Ammon's horn (tissue), 1 donor: ENCODE results near the gene TMEM108.
A peak's percentile ranks its signal among the peaks of the same experiment; 100 is the strongest.

Experiments
- DNase-seq: peaks from one replicate; pipeline ENCODE4 v3.0.0-alpha.2; 2016; ENCODE audit warnings: low spot score

The TMEM108 gene

DNA sequence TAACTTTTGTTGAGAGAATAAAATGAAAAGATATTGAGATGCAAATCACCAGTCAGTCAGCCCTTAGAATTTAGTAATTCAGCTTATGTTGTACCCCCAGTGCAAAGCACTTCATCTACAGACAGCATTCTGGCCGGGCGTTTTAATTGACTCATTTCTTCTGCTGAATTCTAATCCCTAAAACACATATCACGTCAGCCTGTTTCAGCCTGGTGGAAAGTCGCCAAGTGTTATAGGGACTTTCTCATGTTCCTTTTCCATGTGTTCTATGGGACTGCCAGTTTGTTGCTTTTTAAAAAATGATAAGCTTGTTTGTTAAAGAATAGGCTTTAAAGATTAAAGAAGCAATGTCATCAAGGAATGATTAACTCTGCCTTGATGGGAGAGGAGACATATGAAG is 192.0 kb downstream of the TMEM108 start:
- no peak for DNase-seq

DNA sequence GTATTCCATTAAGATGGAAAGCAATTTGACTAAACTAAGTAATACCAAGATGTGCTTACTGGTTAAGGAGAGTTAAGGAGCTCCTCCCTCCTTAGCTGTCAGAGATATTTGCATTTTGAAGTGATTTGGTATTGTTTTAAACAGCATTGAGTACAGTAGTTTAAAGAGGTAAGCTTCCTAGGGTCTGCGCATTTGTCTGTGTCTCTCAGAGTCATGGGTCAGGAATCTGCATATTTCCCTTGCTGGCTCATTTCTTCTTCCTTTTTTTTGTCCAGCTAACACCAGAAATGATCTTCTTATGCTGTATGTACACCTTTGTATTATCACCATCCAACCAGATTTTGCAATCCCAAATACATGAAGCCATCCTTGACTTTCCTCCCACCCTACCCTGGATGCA is 198.7 kb downstream of the TMEM108 start:
- no peak for DNase-seq

DNA sequence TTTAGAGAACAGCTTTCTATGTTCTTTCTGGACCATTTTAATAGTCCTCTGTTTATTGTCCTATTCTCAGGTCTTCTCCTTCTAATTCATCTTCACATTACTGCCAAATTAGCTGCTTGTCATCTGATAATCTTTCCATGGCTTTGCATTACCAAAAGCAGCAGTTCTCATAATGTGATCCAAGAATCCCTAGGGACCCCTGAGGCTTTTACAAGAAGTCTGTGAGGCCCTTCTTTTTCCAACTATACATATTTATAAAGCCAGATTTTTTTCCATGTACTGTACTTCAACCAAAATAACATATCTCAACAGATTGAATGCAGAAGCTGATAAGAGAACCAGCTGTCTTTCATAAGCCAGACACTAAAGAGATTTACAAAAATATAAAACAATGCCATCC is 199.2 kb downstream of the TMEM108 start:
- DNase-seq, result no peak

DNA sequence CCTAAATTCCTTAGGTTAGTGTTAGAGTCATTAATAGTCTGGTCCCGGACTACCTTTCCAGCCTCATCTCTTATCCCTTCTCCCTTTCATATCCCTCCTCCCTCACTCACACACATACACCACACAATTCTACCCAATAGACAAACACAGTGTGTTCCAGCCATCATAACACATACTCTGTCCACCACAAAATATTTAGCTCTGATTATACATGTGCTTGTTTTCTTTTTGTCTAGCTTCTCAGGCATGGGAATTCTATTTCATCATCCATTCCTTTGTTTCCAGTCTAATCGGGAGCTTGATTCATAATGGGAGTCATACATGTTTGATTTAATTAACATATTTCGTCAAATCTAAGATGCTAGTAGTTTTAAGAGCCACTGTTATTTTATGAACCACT is 199.8 kb downstream of the TMEM108 start:
- DNase-seq, result no peak

DNA sequence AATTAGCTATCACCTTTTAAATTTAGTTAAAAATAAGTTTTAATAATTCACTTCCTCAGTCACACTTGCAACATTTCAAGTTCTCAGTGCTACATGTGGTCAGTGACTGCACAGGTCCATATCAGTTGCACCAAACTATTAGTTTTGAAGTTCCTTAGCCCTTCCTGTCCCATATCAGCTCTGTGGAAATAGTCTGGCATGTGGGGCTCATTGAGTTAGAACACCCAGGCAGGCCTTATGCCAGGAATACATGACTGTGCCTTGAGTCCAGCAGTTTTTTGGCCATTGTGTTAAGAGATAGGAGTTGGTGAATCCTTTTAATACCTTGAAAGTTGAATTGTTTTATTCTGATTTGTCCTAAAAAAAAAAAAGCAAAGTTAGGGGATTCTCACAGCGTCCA is 207.9 kb downstream of the TMEM108 start:
- DNase-seq, result no peak

DNA sequence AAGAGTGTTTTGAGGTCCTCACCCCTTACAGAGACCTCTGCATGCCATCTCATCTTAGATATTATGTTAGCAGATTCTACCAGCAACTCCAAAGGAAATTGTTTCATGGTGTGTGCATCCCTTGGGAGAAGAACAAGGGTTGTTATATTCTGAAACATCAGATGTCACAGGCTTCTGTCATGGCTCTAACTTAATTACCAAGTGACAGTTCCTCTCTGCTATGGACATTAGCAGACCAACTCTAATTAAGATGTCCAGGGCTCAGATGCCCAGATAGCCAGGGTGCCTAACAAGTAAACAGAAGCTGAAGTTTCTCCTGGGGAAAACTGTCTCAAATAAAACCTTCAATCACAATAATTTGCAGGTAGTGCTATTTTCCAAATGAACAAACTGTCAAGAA is 208.6 kb downstream of the TMEM108 start:
- no peak for DNase-seq

DNA sequence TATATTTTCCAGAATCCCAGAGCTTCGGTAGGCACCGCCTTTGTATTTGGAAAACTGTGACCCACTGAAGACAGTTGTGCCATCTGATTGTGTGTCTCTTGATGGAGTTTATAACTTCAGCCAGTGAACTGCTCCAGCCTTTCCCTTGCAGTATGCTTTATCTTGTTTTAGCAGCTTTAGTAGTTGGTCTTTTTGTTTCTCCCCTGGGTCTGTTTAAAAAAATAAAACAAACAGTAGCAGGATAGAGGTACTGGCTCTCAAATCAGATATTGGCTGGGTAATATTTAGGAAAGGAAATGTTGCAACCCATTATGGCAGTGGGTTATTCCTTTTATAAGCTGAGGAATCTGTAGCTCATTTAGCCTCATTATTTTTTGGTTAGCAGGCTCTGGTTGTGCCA is 210.2 kb downstream of the TMEM108 start:
- no peak for DNase-seq

DNA sequence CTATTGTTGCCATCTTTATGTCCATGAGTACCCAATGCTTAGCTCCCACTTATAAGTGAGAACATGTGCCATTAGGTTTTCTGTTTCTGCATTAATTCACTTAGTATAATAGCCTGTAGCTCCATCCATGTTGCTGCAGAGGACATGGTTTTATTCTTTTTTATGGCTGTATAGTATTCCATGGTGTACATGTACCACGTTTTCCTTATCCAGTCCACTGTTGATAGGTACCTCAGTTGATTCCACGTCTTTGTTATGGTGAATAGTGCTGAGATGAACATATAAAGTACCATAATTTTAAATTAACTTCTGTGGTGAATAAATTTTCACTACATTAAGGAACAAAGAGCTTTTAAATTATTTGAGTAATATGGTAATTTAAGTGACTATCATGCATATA is 211.3 kb downstream of the TMEM108 start:
- no peak for DNase-seq

DNA sequence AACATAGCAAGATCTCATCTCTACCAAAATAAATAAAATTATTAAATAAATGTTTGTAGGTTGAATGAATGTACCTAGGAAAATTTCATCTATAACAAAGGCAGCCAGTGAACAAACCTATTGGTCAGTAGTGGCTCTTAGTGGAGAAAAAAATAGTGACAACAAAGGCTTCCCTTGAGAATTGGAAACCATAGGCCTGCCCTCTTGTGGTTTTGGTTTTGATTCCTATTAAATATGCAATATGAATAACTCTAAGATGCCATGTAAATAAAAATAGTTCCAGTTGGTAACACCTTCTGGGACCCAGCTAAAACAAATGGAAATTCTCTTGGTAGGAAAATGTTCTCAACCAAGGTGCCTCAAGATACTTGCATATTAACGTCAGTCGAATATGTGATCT is 216.0 kb downstream of the TMEM108 start:
- DNase-seq, result no peak

DNA sequence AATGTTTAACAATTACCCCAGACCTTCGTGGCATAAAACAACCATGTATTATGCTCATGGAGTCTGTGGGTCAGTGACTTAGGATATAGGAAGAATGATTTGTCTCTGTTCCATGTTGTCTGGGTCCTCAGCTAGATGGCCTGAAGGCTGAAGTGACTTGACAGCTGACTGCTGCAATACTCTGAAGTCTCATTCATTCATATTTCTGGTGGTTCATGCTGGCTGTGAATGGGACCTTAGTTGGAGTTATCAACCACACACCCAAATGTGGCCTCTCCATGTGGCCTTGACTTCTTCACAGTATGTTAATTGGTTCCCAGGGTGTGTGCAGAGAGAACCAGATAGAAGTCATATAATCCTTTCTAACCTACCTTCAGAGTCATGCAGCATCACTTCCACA is 216.5 kb downstream of the TMEM108 start:
- no peak for DNase-seq

DNA sequence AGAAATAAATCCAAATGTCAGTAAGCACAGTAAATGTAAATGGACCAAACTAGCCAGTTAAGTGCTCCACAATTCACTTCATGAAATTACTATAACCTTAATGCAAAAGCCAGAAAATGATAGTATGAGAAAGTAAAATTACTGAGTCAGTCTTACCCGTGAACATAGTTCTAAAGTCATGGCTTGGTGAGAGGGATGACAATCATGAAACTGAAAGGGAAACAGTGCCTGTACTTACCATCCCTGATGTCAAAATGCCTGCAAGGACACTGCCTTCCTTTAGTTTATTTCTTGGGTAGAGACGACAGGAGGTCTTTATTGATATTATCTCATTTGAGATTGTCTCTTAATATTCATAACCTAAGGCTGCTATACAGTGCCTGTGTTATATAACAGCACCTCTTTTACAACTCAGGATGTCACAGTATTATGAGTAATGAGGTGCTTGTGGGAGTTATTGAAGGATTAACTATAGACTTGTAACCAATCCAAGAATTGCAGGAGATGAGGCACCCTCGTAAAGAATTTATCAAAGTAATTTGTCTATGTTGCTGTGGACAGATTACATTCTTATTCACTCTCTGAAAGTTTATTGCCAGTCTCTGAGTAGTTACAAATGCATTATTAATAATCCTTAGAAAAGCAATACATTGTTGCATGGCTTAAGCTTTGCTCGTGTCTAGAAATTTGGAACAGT is 218.7 kb downstream of the TMEM108 start:
- no peak for DNase-seq

DNA sequence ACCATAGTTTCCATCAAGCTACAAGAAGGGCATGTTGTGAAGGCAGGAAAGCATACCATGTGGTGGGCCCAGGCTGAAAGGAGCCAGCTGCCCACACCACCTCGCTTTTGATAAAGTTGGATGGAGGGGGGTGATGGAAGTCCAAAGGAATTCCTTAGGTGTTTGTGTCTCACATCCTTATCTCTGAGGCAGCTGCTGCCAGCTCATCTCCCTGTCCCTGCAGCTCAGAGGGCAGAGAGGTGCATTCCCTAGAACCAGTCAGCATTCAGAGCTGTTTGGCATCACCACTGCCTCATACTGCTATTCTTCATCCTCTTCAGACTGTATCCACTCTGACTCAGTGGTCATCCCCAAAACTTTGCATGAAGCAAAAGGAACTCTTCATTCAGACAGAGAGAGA is 220.2 kb downstream of the TMEM108 start:
- no peak for DNase-seq

DNA sequence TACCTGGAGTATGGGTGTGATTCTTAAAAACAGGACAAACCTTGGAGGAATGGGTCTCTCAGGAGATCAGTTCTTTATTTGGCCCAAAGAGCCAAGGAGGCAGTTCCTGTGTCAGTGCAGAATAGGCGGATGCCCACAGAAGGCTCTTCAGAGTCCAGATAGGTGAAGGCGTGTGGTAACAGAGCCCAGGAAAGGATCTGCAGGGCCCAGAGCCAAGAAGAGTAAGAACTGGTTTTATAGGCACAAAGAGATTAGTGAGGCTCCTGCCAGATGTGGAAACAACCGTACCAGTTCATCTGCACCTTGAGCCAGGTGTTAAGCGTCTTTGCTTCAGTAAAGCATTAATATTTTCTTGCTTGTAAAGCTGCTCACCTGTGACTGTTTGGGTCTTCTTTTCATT is 221.6 kb downstream of the TMEM108 start:
- DNase-seq, result no peak

DNA sequence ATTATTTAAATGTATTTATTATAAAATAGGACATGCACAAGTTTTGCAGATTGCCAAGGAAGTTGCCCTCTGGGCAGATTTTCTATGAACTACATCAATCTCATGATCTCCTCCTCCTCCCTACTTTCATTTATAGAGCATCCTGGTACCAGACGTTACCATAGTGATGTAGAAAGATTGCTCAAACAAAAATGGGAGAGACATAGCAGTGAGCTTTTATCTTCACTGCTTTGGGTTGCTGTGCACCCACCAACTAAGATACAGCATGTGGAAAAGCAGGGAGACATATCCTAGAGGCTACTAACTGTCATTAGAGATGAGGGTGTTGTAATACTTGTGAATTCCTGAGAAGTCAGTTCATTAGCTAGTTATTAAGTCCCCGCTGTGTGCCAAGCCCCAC is 224.1 kb downstream of the TMEM108 start:
- no peak for DNase-seq

DNA sequence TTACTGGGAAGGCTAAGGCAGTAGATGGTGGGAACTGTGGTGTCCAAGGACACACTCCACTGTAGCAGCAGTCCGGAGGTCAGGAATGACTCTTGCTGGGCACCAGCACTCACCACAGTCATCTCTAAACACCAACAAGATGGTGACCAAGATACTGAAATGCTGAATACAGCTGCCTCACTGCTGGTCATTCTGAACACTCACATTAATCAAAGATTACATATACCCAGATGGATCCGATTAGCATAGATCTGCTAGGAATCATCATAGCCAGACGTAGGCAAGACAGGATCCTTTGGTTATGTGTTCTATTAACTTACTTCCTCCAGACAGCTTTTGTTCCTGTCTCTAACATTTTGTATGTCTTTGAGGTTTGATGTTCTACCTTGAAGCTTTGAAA is 226.7 kb downstream of the TMEM108 start:
- no peak for DNase-seq

DNA sequence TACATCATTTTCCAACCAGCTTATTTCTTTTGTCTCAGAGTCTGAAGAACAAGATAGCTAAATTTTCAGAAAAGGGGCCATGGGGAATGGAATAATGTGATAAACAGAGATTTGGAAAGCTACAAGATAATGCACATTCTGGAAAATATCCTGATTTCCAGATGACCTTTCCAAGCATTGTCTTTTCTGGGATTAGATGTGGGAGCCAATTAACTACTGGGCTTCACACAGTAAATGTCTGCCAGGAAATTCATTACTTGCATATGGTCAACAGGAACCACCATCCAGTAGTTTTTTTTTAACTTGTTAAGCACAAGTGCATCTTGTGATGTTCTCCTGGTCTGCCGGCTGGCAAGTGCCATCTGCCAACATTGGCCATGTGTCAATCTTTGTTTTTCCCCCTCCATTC is 230.5 kb downstream of the TMEM108 start:
- peak; percentile 19 for DNase-seq

DNA sequence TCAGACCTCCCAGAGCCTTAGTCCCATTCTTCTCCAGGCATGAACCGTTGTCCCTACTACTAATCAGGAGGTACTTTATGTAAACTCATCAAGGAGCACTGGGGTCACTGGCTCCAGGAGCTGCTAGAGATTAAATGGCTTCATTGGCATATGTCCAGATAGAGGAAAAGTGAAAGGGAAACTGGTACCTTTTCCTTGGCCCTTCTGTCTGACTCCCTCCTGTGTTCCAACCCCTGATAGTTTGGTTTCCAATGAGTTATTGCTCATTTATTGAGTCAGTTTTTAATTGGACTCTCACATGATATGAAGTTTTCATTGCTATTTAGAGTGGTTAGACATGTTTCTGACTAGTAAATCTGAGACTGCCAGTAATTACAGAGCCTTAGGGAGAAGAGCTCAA is 231.2 kb downstream of the TMEM108 start:
- no peak for DNase-seq

DNA sequence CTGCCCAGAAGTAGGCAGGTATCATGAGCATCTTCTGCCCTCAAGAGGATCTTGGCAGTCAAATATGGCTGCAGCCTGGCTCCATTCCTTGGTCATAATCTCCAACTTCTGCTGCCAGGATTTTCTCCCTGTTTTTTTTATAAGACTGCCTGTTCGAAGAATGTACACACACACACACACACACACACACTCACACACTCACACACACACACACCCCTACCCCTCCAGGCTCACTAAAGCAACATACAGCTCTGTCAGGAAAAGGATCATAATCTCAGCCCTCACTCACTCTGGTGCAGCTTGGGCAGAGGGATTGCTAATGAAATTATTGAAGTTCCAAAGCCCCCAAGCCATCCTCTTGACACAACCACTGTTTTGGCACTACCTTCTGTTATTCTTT is 232.4 kb downstream of the TMEM108 start:
- no peak for DNase-seq

DNA sequence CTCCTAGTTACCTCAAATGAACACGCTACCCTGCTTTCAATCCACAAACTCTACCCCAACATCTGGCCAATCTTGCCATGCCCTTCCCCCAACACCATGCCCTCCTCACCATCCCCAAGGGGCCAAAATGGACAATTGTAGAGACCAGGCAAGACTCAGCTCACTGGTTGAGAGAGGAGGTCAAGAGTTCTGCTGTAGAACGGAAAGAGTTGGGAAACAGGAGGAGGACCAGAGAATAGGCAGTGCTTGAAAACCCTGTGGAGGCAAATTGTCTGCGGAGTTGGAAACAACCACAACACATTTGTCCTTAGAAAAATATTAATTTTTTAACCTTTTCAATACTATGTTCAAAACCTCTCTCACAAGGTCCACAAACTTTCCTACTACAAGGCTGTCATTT is 232.9 kb downstream of the TMEM108 start:
- DNase-seq, result no peak

DNA sequence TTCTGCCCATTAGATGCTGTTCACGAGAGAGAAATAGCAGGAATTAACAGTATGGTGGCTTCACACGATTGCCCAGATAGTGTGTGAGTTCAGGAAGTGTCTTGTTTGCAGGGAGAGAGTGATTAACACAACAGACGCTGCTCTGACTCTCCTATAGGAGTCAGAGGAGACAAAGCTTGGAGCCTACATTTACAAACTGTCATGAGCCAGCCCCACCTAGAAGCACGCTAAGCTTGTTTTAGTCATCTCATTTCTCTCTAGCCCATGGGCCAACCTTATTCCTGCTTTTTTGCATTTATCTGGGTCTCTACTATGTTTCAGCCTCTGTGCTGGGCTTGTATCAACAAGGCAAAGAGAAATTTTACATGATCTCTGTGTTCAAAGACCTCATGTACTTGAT is 233.3 kb downstream of the TMEM108 start:
- DNase-seq, result no peak

DNA sequence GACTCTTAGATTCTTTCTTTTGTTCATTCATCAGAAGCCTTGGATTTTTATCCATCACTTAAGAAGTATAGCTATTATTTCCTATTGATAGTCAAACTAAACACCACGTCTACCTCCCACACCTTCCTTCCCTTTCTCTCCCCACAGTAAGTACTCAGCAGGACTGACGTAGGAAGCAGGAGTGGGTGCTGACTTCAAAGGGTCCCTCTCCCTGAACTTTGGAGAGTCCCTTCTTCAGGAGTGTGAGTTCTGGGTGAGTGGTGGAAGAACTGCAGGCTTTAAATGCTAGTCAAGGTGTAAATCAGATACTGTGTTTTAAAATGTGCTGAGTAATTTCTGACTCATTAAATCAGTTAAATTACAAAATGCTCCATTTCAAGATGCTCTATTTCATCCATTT is 235.2 kb downstream of the TMEM108 start:
- DNase-seq, result no peak

DNA sequence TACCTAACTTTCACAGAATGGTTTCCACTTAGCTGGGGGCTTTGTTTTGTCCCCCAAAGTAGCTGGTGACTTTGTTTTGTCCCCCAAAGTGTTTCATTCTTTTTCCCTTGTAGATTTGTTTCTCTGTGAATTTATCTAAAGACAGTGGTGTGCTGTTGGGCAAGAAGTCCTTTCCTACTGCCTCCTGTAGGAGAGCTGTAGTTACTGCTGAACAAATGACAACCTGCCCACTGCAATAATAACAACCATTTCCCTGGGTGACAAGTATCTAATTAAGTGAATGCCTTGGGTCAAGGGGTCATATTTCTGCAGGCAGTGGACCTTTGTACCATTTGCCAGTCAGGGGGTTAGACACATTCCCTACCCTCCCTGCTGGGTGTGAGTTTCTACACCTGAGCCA is 236.3 kb downstream of the TMEM108 start:
- no peak for DNase-seq

DNA sequence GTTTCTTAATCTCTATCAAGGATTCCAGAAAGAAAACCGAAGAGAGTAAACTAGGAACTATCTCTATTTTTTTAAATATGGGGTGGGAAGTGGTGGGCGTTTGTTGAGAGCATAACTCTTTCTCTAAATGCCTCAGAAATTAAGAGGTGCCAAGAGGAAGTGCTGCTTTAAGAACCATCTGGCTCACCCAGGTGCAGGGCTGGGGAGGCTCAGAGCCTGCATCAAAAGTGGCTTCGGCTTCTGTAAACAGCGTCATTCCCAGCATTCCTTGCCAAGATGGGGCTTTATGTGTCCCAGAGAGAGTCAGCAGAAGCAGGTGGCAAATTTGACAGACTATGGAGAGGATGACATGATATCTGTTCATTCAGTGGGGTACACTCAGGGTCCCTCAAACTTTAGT is 238.4 kb downstream of the TMEM108 start:
- DNase-seq, result peak; percentile 33

DNA sequence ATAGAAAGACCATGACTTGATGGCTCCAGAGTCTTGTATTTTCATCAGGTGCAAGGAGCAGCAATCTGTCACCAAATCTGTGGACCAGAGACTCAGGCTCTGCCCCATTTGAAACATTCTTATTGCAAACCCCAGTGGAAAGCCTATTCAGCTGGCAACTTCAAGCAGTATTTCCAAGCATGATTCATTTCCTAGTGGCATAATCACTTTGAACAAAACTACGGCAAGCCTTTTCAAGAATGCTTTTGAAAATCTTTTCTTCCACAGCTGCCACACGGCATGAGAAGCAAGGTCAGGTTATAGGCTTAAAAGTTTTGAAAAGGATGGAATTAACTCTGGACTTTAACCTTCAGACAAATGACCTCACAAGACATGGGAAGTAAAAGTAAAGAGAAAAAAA is 239.6 kb downstream of the TMEM108 start:
- no peak for DNase-seq
